CD4-positive, alpha-beta T cell treated with Interleukin-15 for 1 hour (primary cell): ENCODE measurements around the gene KLRK1.
"Not testable (repeated sequence)": the region's sequence is repeated elsewhere in the genome, so short reads cannot be mapped to it uniquely, and the experiment has no call there.

Experiments
- DNase-seq: peaks from one replicate; pipeline ENCODE4 v3.0.0-alpha.2; 2020

Gene KLRK1

DNA sequence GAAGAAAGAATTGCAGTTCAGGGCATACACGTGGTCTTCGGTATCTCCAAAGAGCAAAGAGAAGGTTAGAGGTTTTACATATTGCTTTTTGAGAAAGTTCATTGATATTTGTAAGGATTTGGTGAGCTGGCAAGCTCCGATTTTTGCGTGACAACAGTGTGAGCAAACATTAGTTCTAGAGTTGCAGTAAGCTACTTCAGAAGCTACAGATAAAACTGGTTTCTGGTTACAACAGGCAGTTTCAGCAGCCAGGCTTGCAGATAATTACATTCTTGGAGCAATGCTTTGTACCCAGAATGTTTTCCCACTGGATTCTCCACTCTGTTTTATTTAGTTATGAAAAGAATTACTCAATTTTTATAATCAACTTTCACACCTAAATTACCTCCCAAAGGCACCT, 28.2 kb downstream of the KLRK1 start:
- DNase-seq: no peak

DNA sequence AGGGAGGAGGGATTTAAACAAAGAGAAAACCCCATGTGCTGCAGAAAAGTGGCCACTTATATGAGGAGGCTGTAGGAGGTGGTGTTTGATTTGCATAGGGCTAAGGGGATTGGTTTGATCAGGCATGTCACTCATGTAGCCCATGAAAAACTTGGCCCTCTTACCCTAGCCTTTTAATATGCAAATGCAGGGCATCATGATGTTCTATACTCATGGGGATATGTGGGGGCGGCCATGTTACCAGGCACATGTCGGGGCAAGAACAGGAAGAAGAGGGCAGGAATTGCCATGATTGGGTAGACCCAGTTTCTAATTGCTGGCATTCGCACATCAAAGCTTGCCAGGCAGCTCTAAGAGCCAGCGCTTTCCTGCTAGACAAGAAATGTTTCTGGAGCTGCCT, 28.8 kb downstream of the KLRK1 start:
- no peak for DNase-seq

DNA sequence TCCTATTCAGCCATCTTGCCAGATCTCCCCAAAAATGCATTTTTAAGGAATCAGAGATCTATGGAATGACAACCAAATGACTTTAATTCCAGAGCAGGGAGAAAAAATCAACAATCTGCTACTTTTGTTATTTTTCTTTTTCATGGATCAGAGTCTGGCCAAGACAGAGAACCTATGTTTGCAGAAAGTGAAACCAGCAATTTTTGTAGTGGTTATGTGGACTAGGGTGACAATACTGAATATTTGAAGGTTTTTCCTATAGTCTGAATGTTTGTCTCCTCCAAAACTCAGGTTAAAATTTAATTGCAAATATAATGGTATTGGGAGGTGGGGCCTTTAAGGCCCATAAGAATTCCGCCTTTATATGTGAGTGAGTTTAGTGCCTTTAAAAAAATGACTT, 30.9 kb downstream of the KLRK1 start:
- DNase-seq: no peak

DNA sequence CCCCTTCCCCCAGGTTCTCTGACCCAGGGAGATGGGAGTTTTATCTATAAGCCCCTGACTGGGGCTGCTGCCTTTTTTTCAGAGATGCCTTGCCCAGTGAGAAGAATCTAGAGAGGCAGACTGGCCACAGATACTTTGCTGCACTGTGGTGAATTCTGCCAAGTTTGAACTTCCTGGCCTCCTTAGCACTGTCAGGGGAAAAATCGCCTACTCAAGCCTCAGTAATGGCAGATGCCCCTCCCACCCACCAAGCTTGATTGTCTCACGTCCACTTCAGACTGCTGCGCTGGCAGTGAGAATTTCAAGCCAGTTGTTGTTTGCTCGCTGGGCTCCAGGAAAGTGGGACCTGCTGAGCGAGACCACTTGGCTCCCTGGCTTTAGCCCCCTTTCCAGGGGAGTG, 31.7 kb downstream of the KLRK1 start:
- no peak for DNase-seq

DNA sequence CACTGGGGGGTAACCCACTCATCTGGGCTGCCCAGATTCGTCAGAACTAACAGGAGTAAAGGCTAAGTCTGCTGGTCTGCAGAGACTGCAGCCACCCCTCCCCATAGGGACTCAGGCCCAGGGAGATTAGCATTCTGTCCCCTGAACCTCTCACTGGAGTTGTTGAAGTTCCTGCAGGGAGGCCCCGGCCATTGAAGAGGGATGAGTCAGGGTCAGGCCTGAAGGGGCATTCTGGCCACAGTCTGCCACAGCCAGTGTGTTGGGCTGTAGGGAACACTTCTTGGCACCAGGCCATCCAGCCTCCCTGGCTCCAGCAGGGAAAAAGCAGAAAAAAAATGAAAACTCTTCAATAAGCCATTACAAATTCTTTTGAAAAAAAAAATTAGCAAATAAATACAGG, 35.3 kb downstream of the KLRK1 start:
- DNase-seq: no peak

DNA sequence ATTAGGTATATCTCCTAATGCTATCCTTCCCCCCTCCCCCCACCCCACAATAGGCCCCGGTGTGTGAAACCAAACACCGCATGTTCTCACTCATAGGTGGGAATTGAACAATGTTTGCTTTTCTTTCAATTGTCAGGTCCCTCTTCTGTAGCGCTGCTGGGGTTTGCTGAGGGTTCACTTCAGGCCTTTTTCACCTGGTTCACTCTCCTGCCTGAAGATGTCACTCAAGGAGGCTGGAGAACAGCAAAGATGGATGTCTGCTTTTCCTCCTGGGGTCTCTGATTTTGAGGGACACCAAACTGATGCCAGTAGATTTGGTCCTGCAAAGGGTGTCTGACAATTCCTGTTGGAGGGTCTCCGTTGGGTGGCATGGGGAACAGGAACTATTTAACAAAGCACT, 35.8 kb downstream of the KLRK1 start:
- no peak for DNase-seq

DNA sequence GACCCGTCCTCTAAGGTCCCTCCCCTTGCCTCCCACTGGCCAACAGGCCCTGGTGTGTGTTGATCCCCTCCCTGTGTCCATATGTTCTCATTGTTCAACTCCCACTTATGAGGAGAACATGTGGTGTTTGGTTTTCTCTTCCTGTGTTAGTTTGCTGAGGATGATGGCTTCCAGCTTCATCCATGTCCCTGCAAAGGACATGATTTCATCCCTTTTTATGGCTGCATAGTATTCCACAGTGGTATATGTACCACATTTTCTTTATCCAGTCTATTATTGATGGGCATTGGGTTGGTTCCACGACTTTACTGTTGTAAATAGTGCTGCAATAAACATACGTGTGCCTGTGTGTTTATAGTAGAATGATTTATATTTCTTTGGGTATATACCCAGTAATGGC, 38.4 kb downstream of the KLRK1 start:
- not testable (repeated sequence) for DNase-seq

DNA sequence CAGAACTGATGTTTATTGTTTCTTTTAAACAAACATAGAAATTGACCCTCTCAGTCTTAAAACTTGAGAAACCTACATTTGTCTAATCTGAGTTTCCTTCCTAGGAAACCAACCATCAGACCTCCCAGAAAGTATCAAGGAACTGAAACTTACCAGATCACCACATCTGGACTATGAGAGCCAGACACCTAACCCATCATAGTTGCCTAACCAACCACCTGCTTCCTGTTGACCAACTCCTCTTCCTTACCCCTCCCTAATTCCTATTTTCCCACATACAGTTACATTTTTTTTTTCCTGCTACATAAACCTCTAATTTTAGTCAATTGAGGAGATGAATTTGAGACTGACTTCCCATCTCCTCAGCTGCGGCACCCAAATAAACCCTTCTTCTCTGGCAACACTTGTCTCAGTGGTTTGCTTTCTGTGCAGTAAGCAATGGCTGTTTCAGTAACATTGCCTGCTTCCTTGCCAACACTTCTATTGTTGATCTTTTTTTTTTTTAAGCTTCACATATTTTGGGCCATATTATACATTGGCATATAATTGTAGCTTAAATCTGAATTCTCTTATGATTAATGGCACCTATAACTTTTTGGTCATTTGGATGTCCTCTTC, 47.8 kb downstream of the KLRK1 start:
- no peak for DNase-seq

DNA sequence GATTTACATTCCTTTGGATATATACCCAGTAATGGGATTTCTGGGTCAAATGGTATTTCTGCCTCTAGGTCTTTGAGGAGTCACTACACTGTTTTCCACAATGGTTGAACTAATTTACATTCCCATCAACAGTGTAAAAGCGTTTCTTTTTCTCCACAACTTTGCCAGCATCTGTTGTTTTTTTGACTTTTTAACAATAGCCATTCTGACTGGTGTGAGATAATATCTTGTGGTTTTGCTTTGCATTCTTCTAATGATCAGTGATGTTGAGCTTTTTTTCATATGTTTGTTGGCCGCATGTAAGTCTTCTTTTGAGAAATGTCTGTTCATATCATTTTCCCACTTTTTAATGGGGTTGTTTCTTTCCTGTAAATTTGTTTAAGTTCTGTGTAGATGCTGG, 48.9 kb downstream of the KLRK1 start:
- not testable (repeated sequence) for DNase-seq

DNA sequence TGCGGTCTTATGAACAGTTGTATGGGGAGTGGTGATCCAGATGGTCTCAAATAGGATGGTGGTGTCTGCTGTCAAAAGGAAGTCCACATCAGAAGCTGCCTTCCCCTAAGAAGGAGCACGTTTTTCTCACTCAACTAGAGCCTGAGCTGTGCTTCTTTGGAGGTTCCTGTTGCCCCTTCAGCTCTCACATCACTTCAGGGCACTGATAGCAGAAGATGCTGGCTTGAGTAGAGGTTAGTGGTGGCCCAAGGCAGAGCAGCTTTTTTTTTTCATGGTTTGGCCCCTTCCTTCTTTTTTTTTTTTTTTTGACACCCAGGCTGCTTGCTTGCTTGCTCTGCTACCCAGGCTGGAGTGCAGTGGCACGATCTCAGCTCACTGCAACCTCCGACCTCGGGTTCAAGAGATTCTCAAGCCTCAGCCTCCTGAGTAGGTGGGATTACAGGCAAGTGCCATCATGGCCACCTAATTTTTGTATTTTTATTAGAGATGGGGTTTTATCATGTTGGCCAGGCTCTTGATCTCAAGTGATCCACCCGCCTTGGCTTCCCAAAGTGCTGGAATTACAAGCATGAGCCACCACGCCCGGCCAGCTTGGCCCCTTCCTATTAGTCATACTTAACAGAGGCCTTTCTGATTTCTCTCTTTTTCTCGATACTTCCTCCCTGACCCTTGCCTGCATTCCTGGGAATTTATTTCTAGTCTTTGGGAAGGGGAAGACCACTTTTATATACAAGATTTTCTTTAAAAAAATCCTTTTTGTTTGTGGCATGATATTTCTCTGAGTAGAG, 50.6 kb downstream of the KLRK1 start:
- DNase-seq: no peak

DNA sequence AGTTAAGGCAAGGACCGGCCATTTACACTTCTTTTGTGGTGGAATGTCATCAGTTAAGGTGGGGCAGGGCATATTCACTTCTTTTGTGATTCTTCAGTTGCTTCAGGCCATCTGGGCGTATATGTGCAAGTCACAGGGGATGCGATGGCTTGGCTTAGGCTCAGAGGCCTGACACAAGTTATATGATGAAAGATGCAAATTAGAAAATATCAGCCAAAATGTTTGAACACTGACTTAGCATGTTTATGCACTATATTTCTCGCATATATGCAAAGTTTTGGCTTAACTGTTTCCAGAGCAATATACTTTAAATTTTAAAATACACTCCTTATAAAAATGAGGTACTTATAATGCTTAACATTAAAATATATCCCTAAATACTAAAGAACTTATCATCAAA, 51.4 kb downstream of the KLRK1 start:
- DNase-seq: not testable (repeated sequence)

DNA sequence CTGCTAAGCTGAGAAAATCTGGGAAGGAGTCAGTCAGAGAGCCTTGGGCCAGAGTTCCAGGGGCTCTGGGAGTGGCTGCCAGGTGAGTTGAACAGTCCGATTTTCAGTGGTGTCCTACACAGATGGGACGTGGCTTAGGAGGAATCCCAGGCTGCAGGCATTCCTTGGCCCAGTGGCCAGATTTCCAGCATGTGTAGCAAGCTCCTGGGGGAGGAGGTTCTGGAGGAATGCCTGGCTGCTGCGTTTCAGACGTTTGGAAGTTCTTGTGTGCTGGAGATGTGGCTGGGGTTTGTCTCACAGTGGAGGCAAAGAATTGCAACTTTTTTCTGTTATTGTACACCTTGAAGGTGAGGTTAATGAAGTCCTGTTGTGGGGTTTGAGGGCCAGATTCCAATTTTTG, 53.6 kb downstream of the KLRK1 start:
- not testable (repeated sequence) for DNase-seq

DNA sequence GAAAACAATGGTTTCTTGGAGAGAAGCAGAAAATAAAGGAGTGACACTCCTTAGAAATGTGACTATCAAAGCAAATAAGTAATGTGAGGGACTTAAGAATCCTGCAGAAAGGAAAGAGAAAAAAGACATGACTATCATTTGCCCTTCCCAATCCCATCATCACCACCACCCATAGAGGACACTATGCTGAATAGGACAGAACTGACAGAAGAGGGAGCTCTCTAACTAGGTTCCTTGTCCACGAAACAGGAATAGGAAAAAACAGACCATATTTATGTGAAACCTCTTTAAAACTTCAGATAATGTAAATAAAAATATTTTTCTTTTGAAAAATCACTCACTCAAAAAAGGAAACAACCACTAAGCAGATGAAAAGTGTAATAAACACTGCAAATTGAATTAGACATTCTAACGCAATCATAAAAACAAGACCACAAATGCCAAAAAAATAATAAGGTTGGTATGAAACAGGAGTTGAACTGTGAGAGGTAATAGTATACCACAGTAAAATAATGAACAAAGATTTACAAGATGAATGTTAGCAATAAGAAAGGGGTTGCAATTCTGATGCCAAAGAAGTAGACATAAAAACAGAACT, 58.1 kb downstream of the KLRK1 start:
- no peak for DNase-seq

DNA sequence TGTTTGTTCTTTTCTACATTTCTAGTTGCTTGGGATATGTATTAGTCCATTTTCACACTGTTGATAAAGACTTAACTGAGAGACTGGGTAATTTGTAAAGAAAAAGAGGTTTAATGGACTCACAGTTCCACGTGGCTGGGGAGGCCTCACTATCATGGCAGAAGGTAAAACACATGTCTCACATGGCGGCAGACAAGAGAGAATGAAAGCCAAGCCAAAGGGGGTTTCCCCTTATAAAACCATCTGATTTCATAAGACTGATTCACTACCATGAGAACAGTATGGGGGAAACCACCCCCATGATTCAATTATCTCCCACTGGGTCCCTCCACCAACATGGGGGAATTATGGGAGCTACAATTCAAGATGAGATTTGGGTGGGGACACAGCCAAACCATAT, 61.1 kb downstream of the KLRK1 start:
- not testable (repeated sequence) for DNase-seq
